Skeletal muscle satellite cell (primary cell): ENCODE results near the gene SNX7.

ENCODE experiments used
- H3K27me3 ChIP-seq: 2 replicates; pipeline ENCODE4 v1.7.0; 2013; ENCODE audit warnings: low read length; ENCODE audit not compliant: control insufficient read depth, insufficient read depth
- H3K36me3 ChIP-seq: 2 replicates; pipeline ENCODE4 v1.7.0; 2013; ENCODE audit warnings: mild to moderate bottlenecking, control low read depth, low read length; ENCODE audit not compliant: insufficient read depth
- H3K4me1 ChIP-seq: 2 replicates; pipeline ENCODE4 v1.7.0; 2013; ENCODE audit warnings: low read length; ENCODE audit not compliant: control insufficient read depth, insufficient read depth
- H3K4me2 ChIP-seq: 2 replicates; pipeline ENCODE4 v1.7.0; 2013; ENCODE audit warnings: mild to moderate bottlenecking, low read length
- H3K4me3 ChIP-seq: 2 replicates; pipeline ENCODE4 v1.7.0; 2013; ENCODE audit warnings: low read length
- H3K9ac ChIP-seq: 2 replicates; pipeline ENCODE4 v1.7.0; 2013; ENCODE audit warnings: mild to moderate bottlenecking, low read depth, low read length, moderate library complexity
- H3K9me3 ChIP-seq: replicated peaks from 2 replicates; pipeline ENCODE4 v1.7.0; 2013; ENCODE audit warnings: mild to moderate bottlenecking, control low read depth, low read length

SNX7 gene

DNA sequence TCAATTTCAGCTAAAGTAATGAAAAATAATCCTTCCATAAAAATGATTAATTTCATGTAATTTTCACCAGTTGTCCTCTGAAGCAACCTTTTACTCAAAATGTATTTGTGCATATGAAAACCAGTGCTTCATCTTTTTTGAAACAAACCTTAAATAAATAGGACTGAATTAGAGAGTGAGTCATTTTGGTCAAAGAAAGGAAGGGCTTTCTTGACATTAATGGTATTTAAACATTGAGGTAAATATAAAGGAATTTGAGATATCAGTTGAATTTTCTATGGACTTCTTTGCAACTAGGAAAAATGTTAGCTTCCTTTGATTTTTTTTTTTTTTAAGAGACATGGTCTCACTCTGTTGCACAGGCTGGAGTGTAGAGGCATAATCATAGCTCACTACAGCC lies 38.7 kb downstream of the SNX7 start:
- Histone ChIP-seq H3K4me1 (peaks cover 2% of the 10 kb centered on the region), H3K36me3 (no peaks in the 10 kb centered on the region), H3K4me3 (no peak overlapping the region), H3K9me3 (no peaks in the 10 kb centered on the region), H3K9ac (no peak overlapping the region), H3K27me3 (no peaks in the 10 kb centered on the region), H3K4me2 (no peak overlapping the region)

DNA sequence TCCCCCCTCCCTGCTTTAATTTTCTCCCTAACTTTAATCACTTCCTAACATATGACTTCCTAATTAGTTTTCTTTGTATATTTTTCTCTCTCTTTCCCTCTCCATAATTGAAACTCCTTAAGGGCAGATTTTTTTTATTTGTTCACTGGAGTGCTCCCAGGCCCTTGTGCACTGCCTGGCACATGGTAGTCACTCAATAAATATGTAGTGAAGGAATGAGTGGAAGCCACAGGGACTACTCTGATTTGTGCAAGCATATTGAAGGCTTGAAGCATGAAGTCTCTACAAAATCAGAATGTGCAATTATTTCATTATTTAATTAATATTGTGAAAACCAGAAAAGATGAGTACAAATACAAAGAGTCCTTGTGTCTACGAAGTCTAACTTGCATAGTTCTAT lies 41.5 kb downstream of the SNX7 start:
- Histone ChIP-seq H3K9ac (no peak overlapping the region), H3K4me3 (no peak overlapping the region), H3K4me2 (no peak overlapping the region), H3K9me3 (no peaks in the 10 kb centered on the region), H3K36me3 (peaks cover 2% of the 10 kb centered on the region), H3K4me1 (peaks cover 2% of the 10 kb centered on the region), H3K27me3 (no peaks in the 10 kb centered on the region)

DNA sequence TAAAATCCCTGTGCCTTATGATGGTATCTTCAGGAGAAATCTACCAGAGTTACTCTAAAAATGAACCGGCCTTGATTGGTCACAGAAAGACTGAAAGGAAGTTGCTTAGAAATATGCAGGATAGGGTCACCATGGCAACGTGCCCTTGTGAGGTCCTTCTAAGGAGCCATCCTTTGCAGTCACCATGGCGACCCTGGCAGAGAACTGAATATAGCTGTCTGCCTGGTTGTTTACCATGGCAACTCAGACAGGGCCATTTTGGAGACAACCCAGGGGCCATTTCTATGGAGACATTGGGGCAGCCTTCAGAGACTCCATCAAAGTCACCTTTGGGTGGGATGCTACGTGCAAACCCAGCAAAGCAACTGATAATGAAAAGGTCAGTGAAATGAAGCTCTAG lies 43.0 kb downstream of the SNX7 start:
- H3K36me3 ChIP-seq, result peaks cover 4% of the 10 kb centered on the region
- H3K9me3 ChIP-seq, result no peaks in the 10 kb centered on the region
- no peaks in the 10 kb centered on the region for H3K27me3 ChIP-seq
- no peak overlapping the region for H3K9ac ChIP-seq
- H3K4me2 ChIP-seq, result no peak overlapping the region
- H3K4me3 ChIP-seq, result no peak overlapping the region
- H3K4me1 ChIP-seq, result peaks cover 2% of the 10 kb centered on the region

DNA sequence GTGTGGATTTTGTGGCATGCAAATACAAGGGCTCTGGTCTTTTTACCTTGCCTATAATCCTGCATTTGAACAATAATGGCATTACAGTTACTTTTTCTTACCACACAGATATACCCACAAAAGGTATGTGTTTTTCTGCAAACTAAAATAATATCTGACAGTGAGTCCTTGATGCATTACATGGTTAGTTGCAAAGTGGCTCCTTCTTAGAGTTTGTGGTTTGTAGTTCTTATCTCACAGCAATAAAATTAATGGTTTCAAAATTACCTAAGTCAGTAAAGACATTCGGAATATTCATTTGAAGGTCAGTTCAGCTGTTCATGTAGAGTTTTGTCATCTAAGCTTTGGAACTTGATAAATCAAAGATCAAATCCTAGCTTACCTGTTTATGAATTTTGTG lies 43.5 kb downstream of the SNX7 start:
- H3K36me3 ChIP-seq, result peaks cover 4% of the 10 kb centered on the region
- H3K4me3 ChIP-seq, result no peak overlapping the region
- no peak overlapping the region for H3K9ac ChIP-seq
- no peaks in the 10 kb centered on the region for H3K27me3 ChIP-seq
- H3K4me2 ChIP-seq, result no peak overlapping the region
- no peaks in the 10 kb centered on the region for H3K9me3 ChIP-seq
- peaks cover 2% of the 10 kb centered on the region for H3K4me1 ChIP-seq

DNA sequence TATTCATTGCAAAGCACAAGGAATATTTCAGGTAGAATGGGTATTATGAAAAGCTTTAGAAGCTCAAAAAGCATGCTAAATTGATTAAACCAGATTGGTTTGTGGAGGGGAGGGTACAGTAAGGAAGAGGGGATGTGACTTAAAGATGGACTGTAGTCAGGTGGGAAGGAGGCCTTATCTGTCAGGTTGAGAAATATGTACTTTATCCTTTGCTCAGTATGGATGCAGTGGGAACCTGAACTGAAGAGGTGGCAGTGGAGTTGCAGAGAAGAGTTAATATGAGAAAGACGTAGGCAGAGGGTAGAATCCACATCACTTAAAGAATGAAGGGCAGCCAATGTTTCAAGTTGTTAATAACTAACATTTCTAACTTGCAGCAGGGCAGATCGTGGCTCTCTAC lies 44.1 kb downstream of the SNX7 start:
- Histone ChIP-seq H3K9me3 (no peaks in the 10 kb centered on the region), H3K4me2 (no peak overlapping the region), H3K4me1 (peaks cover 2% of the 10 kb centered on the region), H3K36me3 (peaks cover 4% of the 10 kb centered on the region), H3K4me3 (no peak overlapping the region), H3K27me3 (no peaks in the 10 kb centered on the region), H3K9ac (no peak overlapping the region)

DNA sequence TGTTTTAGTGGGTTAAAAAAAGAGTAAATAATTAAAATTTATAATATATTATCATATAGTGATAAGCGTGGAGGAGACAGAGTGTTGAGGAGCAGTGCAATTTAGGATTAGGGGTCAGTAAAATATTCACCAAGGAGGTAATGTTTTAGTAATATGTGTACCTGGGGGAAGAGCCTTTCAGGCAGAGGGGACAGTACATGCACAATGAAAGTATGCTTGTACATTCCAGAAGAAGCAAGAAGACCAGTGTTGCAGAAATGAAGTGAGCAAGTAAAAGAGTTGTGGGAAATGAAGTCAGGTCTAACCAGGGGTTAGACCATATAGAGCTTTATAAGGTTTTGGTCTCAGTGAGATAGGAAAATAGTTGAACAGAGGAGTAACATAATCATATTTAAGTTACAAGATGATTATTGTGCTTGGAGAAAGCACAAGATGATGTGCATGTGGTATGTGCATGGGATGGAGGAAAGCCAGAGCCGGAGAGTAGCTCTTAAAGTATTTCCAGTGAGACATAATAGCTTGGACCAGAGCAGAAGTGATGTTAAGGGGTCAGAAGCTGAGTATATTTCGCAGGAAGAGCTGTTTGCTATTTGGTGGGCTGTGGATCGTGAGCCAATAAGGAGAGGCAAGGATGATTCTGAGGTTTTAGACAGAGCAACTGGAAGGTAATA lies 44.8 kb downstream of the SNX7 start:
- no peak overlapping the region for H3K4me3 ChIP-seq
- peaks cover 4% of the 10 kb centered on the region for H3K36me3 ChIP-seq
- peaks cover 2% of the 10 kb centered on the region for H3K4me1 ChIP-seq

DNA sequence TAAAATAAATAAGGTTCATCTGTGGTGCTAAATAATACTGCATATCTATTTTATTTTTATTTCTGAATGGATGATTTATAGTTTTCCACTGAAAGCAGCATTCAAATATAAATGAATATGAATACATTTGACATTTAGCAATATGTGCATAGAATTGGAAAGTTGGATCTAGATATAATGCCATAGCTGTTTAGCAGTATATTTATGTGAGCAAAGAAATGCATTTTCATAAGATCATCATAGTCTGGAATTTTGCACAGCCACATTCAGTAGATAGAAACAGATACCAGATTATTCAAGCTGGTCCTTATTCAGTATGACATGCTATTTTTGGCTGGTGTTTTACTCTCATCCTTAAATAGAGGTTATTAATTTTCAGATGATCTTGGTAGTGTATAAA lies 46.0 kb downstream of the SNX7 start:
- Histone ChIP-seq H3K4me1 (peaks cover 2% of the 10 kb centered on the region), H3K27me3 (no peaks in the 10 kb centered on the region)

More for the DNA sequence above, 44.8 kb downstream of the SNX7 start:
- Histone ChIP-seq H3K27me3 (no peaks in the 10 kb centered on the region), H3K9me3 (no peaks in the 10 kb centered on the region), H3K4me2 (no peak overlapping the region), H3K9ac (no peak overlapping the region)

DNA sequence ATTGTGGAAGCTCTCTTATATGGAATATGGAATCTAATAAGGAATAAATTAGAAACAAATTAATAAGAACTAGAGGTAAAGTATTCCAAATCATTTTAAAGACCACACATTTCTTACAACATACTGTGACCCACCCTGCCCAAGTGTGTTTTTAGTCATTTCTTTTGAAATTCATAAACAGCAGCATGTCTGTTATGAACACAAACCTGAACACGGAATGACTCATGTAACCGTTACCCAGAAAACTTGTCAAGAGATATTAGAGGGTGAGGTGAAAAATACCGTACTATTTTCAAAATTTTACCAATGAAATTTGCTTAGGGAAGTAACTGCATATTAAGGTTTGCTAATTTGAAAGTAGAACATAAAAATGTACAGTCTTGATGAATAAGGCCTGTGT lies 48.4 kb downstream of the SNX7 start:
- H3K9ac ChIP-seq, result no peak overlapping the region
- no peaks in the 10 kb centered on the region for H3K27me3 ChIP-seq
- no peak overlapping the region for H3K4me2 ChIP-seq
- peaks cover 4% of the 10 kb centered on the region for H3K36me3 ChIP-seq
- H3K4me3 ChIP-seq, result no peak overlapping the region
- H3K9me3 ChIP-seq, result no peaks in the 10 kb centered on the region
- H3K4me1 ChIP-seq, result no peaks in the 10 kb centered on the region

More for the DNA sequence above, 46.0 kb downstream of the SNX7 start:
- H3K4me2 ChIP-seq, result no peak overlapping the region
- peaks cover 4% of the 10 kb centered on the region for H3K36me3 ChIP-seq
- H3K4me3 ChIP-seq, result no peak overlapping the region
- no peaks in the 10 kb centered on the region for H3K9me3 ChIP-seq
- H3K9ac ChIP-seq, result no peak overlapping the region

DNA sequence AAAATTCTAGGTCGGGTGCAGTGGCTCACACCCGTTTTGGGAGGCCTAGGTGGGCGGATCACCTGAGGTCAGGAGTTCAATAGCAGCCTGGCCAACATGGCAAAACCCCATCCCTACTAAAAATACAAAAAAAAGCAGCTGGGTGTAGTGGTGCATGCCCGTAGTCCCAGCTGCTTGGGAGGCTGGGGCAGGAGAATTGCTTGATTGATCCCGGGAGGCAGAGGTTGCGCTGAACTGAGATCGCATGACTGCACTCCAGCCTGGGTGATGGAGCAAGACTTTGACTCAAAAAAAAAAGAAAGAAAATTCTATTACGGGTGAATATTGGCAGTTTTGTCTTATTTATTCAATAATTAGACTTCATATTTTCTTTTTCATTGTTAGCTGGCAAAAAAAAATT lies 62.1 kb downstream of the SNX7 start:
- no peak overlapping the region for H3K4me2 ChIP-seq
- no peak overlapping the region for H3K9ac ChIP-seq

DNA sequence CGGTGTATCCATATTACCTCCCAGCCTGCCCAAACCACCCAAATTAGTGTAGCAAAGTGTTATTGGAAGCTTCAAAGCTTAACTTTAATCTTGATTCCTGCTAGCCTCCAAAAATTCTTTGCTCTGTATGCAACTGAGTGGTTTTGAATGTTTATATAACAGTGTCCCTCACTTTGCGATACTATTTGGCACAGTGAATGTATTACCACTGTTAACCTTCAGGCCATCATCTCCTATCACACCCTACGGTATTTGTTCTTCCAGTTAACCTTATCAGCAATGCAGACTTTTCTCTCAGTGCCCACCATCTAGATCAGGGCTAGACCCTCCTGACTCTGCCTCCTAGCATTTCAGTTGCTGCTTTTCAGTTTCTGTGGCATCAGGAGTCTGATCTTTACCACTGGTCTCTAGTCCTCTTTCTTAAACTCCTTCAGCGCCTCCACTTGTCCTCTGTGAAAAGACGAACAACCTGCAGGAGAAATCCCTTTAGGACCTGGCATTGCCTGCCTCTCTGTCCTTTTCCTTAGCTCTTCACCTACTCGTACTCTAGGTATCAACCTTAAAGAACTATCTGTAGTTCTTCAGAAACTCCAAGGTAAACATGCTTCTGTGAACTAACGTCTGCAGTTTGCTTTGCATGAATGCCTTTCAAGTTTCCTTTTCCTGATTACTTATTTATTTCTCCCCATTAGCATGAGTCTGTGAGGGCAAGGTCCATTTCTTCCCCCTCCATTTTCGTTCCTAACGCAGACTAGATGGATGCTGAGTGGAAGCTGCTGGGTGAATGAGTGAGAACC lies 71.7 kb downstream of the SNX7 start:
- no peaks in the 10 kb centered on the region for H3K27me3 ChIP-seq
- H3K9ac ChIP-seq, result no peak overlapping the region
- H3K36me3 ChIP-seq, result peaks cover under 1% of the 10 kb centered on the region
- no peak overlapping the region for H3K4me3 ChIP-seq
- H3K9me3 ChIP-seq, result no peaks in the 10 kb centered on the region
- no peaks in the 10 kb centered on the region for H3K4me1 ChIP-seq
- H3K4me2 ChIP-seq, result no peak overlapping the region

More for the DNA sequence above, 62.1 kb downstream of the SNX7 start:
- H3K4me1 ChIP-seq, result no peaks in the 10 kb centered on the region
- peaks cover 9% of the 10 kb centered on the region for H3K36me3 ChIP-seq
- no peaks in the 10 kb centered on the region for H3K27me3 ChIP-seq
- no peak overlapping the region for H3K4me3 ChIP-seq
- H3K9me3 ChIP-seq, result no peaks in the 10 kb centered on the region

DNA sequence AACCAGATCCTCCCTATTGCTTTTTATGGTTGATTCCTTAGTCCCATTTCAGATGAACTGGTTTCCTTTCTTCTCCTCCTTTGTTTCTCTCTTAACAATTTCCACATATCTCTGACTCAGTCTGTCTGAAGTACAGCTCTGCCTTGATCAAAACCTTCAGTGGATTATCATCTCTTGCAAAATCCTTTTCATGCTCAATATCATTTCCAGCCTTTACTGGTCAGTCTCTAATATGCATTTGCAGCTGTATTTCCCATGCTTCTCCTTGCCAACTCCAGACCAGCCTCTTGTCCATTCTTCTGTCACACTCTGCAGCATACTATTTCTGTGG lies 72.2 kb downstream of the SNX7 start:
- Histone ChIP-seq H3K36me3 (no peaks in the 10 kb centered on the region), H3K4me2 (no peak overlapping the region), H3K27me3 (no peaks in the 10 kb centered on the region), H3K4me1 (no peaks in the 10 kb centered on the region), H3K9me3 (no peaks in the 10 kb centered on the region), H3K9ac (no peak overlapping the region), H3K4me3 (no peak overlapping the region)

DNA sequence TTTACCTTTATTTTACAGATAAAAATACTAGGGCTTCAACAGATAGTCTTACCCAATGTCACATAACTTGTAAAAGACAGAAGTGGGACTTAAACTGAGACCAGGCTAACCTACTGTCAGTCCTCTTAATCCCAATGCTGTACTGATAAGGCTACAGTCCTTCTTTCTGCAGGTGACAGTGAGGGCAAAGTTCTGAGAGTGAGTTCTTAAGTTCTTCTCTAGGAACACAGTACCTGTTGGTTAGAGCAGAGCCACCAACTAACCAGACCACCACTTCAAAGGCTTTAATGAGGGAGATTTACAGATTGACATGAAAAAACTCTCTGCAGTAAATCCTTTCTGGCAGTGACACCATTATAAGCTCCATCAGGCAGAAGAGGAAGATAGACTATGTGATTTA lies 74.2 kb downstream of the SNX7 start:
- Histone ChIP-seq H3K9ac (no peak overlapping the region), H3K27me3 (no peaks in the 10 kb centered on the region), H3K4me3 (no peak overlapping the region), H3K4me1 (no peaks in the 10 kb centered on the region), H3K36me3 (no peaks in the 10 kb centered on the region), H3K4me2 (no peak overlapping the region), H3K9me3 (no peaks in the 10 kb centered on the region)
